ENCODE measurements around the gene TMEM165.

DNA sequence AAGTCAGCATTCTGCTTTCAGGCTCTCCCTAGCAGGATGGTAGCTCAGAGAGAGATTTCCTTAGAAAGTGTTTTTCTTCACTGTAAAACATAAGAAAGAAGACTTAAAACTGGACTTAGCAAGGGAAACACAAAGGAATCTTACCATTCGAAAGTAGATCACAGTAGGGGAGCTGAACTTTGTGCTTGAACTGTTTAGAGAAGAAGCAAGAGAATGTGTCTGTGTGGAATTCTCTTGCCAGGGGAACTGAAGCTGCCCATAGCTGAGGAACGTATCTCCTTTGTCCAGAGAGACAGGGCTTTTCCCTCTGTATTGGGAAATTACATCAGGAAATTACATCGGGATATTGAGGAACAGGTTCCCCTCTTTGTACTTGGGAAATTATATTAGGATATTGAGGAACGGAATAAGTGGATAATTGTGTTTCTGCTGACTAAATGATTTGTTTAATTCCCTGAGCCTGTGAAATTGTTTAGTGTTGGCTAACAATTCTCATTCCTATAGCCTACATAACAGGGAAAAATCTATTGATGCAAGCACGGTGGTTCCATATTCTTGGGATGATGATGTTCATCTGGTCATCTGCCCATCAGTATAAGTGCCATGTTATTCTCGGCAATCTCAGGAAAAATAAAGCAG, 28.6 kb upstream of the TMEM165 start:
- TF ChIP-seq CTCF (IDR thresholded peaks at IDR 0.05) (no peak), EP300 (IDR thresholded peaks at IDR 0.05) (no peak)
